HG02588 (cell line): ENCODE data around the gene DAGLB.
A peak's percentile ranks its signal among the peaks of the same experiment; 100 is the strongest.
"Not testable (repeated sequence)": the region's sequence is repeated elsewhere in the genome, so short reads cannot be mapped to it uniquely, and the experiment has no call there.

ENCODE experiments used
- ATAC-seq: cut with Tn5 transposase; IDR thresholded peaks from one replicate; pipeline ENCODE4 v1.9.1; 2021; ENCODE audit warnings: mild to moderate bottlenecking, moderate library complexity; ENCODE audit not compliant: unreplicated experiment

DAGLB gene

DNA sequence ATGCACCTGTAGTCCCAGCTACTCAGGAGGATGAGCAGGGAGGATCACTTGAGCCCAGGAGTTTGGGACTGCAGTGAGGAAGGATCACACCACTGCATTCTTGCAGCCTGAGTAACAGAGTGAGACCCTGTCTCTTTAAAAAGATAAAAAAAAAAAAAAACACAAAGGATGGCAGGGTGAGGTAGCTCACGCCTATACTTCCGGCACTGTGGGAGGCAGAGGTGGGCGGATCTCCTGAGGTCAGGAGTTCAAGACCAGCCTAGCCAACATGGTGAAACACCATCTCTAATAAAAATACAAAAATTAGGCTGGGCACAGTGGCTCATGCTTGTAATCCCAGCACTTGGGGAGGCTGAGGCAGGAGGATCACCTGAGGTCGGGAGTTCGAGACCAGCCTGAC is 15.9 kb upstream of the DAGLB start:
- ATAC-seq: not testable (repeated sequence)

DNA sequence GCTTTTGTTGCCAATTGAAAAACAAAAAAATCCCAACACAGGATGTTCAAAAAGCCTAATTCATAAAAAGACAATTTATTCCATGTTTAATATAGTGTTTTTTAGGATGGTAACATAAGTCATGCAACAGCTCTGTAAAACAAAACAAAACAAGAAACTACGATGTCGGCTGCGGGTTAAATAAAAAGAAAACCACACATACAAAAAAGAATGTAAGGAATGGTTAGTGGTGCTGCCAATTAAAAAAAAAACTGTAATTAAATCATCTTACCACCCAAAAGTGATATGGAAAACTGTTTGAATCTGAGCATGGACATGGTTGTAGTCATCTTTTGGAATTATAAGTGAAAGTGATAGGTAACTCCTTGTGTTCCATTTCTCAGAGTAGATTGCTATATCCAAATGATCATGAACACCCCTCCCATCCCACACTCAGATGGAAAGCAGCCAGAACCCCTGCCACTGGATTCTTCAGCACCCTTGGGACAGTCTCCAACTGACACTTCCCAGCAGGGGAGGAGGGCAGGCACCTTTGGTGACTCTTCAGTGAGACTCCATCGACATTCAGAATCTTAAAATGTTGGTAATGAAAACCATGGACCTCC is 14.3 kb upstream of the DAGLB start:
- no peak for ATAC-seq

DNA sequence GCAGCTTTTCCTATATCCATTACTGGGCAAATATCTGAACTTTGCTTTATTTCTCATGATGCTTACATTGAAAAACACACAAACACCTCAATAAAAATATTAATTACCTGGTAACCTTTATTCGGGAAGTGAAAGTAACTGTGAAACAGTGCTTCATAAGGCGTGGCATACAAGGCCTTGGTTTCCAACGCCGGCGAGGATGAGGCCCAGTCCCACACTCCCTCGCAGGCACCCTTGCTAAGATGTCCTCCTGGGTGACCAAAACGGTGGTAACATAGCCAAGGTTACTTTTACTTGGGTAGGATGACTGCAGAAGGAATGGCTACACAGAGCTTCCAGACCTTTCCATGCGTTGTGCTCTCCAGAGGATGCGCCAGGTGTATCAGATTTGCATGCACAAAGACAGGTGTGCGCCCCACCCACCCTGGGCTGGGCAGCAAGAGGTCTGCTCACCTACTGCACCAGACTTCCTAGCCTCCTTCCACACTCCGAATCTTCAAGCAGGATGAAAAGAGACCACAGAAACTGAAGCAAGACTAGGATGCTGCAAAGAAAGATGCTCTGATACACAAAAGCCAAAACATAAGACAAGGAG is 13.3 kb upstream of the DAGLB start:
- ATAC-seq: no peak

DNA sequence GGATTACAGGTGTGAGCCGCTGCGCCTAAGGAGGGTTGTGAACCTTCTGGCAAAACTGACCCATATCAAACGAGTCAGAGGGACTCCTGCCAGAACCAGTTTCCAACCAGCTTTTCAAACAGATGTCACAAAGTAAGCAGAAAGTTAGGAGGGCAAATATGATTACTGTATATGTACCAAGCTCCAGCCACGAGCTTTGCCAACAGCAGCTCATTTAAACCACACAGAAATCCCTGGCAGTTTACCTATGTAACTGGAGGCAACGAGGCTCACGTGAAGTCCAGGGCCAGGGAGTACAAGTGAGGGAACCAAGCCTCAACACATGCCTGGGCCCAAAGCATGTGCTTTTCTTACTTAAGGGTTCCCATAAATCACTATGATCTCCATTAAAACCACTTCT is 12.5 kb upstream of the DAGLB start:
- ATAC-seq: no peak

DNA sequence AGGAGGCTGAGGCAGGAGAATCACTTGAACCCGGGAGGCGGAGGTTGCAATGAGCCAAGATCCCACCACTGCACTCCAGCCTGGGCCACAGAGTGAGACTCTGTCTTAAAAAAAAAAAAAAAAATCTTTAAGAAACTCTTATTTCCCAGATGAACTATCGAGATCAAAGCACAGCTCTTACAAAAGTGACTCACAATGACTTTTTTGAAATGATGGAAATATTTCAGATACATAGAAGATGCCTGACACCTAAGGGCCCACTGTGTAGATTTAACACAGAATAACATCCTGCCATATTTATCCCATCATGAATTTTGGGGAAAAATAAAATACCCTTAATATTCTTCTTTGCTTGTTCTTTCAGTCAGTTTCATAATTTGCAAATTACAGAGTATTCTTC is 10.9 kb upstream of the DAGLB start:
- ATAC-seq: not testable (repeated sequence)

DNA sequence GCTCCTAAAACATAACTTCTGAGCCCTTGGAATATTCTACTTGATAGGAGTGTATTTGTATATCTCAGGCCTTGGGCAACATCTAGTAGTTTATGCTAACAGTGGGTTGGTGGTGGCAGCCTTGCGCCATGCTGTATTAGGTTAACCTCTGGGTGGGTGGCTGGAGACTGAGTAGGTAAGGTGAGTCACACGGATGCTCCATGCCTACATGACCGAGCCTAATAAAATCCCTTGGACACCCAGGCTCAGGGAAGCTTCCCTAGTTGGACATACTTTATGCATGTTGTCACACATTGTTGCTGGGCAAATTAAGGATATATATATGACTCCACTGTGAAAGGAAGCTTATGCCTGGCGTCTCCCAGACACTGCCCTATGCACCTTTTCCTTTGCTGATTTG is 6.0 kb upstream of the DAGLB start:
- ATAC-seq: no peak

DNA sequence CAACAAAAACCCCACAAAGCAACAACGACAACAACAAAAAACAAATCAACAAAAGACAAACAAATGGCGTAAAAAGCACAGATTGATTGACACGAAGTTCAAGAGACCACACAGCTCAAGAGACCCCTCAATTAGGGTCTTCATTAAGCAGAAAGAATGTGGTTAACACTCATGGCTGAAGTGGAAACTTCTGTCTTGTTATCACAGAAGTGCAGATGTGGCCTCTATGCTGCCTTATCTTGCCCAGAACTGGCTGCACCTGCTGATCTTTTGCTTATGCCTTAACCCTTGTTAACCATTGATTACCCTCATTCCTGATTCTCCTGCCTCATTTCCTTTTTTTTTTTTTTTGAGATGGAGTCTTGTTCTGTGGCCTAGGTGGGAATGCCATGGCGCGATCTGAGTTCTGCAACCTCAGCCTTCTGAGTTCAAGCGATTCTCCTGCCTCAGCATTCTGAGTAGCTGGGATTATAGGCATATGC is 3.5 kb upstream of the DAGLB start:
- ATAC-seq: no peak

DNA sequence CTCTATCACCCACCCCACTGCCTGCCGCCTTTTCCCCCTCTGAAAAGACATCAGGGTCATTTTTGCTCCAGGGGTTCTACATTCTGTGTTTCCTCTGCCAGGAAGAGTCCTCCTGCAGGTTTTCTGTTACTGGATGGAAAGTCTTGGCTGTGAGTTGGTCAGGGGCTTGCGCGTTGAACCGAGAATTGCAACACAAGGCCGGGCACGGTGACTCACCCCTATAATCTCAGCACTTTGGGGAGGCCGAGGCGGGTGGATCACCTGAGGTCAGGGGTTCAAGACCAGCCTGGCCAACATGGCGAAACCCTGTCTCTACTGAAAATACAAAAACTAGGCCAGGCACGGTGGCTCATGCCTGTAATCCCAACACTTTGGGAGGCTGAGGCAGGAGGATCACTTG is 2.8 kb upstream of the DAGLB start:
- not testable (repeated sequence) for ATAC-seq

DNA sequence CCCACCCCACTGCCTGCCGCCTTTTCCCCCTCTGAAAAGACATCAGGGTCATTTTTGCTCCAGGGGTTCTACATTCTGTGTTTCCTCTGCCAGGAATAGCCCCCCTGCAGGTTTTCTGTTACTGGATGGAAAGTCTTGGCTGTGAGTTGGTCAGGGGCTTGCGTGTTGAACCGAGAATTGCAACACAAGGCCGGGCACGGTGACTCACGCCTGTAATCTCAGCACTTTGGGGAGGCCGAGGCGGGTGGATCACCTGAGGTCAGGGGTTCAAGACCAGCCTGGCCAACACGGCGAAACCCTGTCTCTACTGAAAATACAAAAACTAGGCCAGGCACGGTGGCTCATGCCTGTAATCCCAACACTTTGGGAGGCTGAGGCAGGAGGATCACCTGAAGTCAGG is 2.1 kb upstream of the DAGLB start:
- ATAC-seq: not testable (repeated sequence)

DNA sequence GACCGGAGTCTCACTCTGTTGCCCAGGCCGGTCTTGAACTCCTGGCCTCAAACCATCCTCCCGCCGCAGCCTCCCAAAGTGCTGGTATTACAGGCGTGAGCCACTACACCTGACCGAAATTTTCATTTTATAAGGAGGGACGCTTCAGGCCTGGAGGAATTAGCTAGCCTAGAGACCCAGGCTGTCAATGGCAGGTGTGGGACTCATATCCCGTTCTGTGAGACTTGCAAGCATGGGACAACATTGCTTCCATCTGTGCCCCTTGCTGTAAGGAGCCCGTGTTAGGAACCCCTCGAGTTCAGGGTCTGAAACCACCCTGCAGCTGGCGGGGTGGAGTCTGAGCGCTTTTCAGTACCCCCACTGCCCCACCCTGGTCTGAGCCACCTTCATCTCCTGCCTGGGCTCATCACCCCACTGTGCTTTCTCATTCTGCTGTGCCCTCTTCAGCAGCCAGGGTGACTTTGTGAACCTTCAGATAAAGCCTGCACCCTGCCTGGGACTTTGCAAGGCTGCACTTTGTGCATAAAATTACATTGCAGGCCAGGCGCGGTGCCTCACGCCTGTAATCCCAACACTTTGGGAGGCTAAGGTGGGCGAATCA is 1.3 kb upstream of the DAGLB start:
- ATAC-seq: no peak

DNA sequence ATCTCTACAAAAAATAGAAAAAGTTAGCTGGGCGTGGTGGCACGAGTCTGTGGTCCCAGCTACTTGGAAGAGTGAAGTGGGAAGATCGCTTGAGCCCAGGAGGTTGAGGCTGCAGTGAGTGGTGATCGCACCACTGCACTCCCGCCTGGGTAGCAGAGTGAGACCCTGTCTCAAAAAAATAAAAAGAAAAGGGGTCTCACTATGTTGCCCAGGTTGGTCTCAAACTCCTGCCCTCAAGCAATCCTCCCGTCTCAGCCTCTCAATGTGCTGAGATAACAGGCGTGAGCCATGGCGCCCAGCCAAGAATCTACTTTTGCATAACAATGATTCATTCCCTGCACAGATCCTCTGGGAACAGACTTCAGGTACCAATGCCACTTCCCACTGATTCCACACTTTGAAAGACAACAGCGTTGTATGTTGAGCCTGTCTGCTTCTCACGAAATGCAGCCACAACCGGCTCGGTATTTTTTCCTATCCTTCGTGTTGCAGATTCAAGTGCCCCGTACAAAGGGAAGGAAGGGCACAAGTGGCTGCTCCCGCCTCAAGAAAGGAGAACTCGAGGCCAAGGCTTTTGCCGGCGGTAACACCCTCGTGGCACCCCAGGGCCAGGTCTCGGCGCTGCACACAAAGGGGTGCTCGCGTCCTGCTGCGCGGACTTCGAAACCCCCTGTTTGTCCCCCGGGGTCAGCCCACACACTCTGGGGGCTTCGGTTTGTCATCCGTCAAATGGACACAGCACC is 745 bp downstream of the DAGLB start:
- ATAC-seq: peak; percentile 21

DNA sequence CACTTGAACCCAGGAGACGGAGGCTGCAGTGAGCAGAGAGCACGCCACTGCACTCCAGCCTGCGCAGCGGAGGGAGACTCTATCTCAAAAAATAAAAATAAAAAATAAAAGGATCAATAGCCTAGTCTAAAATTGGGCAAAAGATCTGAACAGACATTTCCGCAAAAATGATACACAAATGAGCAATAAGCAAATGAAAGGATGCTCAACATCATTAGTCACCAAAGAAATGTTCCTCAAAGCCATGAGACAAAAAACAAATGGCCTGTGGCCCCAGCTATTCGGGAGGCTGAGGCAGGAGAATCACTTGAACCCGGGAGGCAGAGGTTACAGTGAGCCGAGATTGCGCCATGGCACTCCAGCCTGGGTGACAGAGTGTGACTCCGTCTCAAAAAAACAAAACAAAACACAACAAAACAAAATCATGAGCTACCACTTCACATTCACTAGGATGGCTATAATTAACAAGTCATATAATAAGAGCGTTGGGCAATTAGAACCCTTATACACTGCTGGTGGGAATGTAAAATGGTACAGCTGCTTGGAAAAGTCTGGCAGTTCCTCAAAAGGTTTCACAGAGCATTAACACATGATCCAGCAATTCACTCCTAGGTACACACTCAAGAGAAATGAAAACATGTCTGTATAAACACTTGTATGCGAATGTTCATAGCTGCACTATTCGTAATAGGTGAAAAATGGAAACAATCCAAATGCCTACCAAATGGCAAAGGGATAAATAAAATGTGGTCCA is 3.1 kb downstream of the DAGLB start:
- ATAC-seq: no peak

DNA sequence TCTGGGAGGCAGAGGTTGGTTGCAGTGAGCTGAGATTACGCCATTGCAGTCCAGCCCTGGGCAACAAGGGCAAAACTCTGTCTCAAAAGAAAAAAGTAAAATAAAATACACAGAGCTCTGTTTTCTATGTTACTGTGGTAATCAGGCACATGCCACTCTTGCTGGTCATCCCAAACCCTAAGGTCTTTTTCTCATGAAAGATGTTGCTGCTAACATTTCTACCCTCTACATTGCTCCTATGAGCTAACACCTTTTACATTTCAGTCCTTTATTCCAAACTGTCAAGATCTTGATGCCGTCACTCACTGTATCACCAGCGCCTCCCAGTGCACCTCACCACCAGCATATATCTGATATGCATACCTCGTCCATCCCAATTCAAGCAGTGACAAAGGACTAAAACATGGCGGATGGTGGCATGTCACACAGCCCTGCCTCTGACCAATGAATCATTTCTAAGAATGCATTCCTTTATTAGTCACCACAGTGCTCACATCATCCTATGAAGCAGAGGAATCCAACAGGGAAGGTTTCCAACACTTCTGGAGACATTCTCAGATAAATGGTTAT is 4.3 kb downstream of the DAGLB start:
- ATAC-seq: no peak

DNA sequence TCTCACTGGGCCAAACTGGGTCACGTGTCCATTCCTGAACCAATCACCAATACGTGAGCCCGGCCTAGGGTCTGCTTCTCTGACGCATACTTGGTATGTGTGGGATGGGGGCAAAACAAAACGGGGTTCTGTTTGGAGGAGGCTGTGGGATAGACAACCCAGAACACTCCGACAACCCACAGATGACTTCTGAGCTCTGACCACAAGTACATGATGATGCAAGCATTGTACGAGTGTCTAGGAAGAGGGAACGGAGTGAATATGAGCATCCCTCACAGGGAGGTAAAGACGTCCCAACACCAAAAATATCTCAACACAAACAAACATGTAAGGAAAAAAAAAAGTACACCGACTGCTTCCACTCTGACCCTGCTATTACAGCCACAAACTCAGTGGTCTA is 5.6 kb downstream of the DAGLB start:
- ATAC-seq: no peak

DNA sequence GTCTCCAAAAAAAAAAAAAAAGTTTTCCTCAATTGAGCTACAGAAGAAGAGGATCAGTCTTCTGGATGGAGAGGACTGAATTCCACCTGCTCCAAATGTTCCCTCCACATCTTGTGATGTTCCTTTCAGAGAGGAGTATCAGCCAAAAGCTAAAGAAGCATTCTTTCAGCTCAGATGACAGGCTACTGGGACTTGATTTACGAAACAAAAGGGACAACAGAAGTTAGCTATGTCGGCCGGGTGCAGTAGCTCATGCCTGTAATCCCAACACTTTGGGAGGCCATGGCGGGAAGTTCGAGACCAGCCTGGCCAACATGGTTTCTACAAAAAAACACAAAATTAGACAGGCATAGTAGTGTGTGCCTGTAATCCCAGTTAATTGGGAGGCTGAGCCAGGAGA is 7.4 kb downstream of the DAGLB start:
- ATAC-seq: no peak

DNA sequence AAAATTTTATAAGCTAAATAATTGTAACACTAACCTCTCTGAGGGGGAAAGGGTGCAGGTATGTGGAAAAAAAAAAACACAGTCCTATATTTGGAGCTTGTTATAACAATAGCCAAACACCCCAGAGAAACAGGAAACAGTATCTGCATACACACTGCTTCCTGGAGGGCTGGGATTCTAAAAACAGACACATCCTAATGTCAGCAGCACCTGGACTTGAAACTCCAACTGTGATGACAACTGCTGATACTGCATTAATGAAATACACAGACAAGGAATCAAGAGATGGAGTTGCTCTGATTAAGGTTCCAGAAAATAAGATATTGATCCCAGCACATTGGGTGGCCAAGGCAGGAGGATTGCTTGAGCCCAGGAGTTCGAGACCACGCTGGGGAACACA is 9.3 kb downstream of the DAGLB start:
- ATAC-seq: no peak

DNA sequence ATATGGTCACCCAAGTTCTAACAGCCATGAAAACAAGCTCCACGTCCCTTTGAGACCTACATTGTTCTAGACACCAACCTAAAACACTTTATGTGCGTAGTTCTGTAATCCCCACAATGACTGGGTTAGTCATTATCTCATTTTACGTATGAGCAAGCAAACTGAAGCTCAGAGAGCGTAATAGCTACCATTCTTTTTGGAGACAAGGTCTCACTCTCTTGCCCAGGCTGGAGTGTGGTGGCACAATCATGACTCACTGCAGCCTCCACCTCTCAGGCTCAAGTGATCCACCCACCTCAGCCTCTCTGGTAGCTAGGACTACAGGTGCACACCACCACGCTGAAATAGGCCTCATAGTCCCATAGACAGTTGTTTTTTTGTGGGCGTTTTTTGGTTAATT is 10.5 kb downstream of the DAGLB start:
- ATAC-seq: no peak

DNA sequence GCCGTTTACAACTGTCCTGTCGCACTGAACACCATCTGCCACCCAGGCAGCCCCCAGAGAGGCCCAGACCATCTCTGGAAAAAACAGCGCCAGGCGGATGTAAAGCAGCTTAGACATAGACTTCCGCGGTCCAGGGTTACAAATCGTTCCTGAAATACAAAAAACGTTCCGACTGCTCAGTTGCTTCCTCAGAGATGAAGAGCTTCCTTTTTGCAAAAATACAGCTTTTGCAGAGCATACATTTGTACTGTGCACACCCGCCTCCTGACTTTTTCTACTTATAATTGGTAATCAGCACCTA is 11.4 kb downstream of the DAGLB start:
- ATAC-seq: no peak

DNA sequence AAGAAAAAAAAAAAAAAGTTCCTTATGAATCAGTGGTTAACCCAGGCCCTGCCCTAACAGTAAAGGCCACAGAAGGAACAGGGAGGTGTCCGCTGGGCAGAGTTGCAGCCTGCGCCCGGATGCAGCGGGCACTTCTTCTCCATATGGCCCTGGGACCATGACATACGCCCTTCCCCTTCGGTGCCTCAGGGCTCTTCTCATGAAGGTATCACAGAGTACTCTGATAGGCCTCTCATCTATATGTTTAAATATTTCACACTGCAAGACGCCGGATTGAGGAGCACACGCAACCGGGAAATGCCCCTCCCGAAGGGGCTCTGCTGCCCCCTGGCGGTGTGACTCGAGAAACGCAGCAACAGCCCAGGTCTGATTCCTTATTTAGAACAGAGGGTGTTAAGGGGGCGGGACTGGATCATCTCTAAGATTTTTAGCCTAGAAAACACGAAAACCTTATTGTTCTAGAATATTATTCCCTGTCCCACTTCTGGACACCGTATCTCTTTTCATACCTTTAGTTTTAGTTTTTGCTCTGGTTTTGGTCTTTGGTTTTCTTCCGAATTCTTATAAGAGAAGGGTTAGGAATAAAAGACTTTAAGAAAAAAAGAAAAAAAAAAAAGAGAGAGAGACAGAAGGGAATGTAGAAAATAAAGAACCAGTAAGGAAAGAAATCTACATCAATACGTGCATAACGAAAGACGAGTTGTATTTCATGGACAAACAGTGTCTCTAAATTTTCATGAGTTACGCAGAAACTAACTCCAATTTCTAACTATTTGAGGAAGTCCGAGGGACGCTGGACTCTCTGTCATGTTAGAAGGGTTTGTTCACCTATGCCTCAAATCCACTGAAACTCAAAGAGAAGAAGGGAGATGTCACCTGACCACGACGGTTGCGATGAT is 12.0 kb downstream of the DAGLB start:
- ATAC-seq: peak; percentile 68
